Keratinocyte (primary cell): ENCODE measurements around the gene GPR176.

ENCODE experiments used
- CTCF ChIP-seq, 3 experiments: IDR thresholded peaks in 1 of 3; conservative IDR thresholded peaks in 1 of 3; optimal IDR thresholded peaks in 1 of 3; 2 replicates in 2 of 3; 3 replicates in 1 of 3; pipeline versions ENCODE3 to v1.5.1; 2011; ENCODE audit warnings: low read length in 3 of 3, mild to moderate bottlenecking in 3 of 3, moderate library complexity in 2 of 3, control low read depth in 1 of 3, inconsistent platforms in 1 of 3; ENCODE audit not compliant: insufficient read depth in 2 of 3; ENCODE audit errors: extremely low read depth in 1 of 3
- EZH2 ChIP-seq: IDR thresholded peaks from one replicate; pipeline ENCODE4 v1.6.1; 2012; ENCODE audit warnings: inconsistent platforms, mild to moderate bottlenecking, low read length, moderate library complexity

- TF ChIP-seq CTCF (optimal IDR thresholded peaks at IDR 0.05 in 1 of 3, IDR thresholded peaks at IDR 0.05 in 1 of 3, conservative IDR thresholded peaks at IDR 0.05 in 1 of 3; ENCODE audit: extremely low read depth in 1 of 3, insufficient read depth in 2 of 3, low read length in 3 of 3) (no peak), EZH2 (no peak)
Observed at GRCh38 chr15:39880718-39881387, 39.2 kb downstream of the GPR176 start.
